WTC11 (cell line): ENCODE measurements around the gene VAV2. TPM values are rescaled to one million over a fixed set of nuclear protein-coding genes. Genes with fewer than 3 reads are reported as not detected.

Experiments used
- ATAC-seq: fragments of 200-7000 bp; cut with Tn5 transposase; 2 replicates; pipeline ENCODE4 v1.10.0; 2021; ENCODE audit warnings: mild to moderate bottlenecking, moderate library complexity
- CTCF ChIA-PET: fragments of 300-600 bp; sonication (Branson Sonifier 250); formaldehyde crosslinking; loops from one replicate; lab custom pipeline; 2021; ENCODE audit warnings: antibody characterized with exemption; lab: Charles Lee
- POLR2A ChIA-PET: fragments of 350-600 bp; sonication (Branson Sonifier 250); formaldehyde crosslinking; loops from one replicate; lab custom pipeline; 2021; ENCODE audit warnings: antibody characterized with exemption; lab: Charles Lee
- DNase-seq: peaks from one replicate; pipeline ENCODE4 v3.0.0; 2021; ENCODE audit warnings: low spot score
- H3K27ac Mint-ChIP-seq: 2 replicates; pipeline ENCODE4 v1.8.0; 2021; ENCODE audit warnings: mixed read lengths
- H3K27me3 Mint-ChIP-seq: 2 replicates; pipeline ENCODE4 v1.8.0; 2021; ENCODE audit warnings: low read depth, mild to moderate bottlenecking, moderate library complexity, mixed read lengths
- H3K36me3 Mint-ChIP-seq: 2 replicates; pipeline ENCODE4 v1.8.0; 2021; ENCODE audit warnings: mixed read lengths
- H3K4me1 Mint-ChIP-seq: 2 replicates; pipeline ENCODE4 v1.8.0; 2022; ENCODE audit warnings: mixed read lengths
- H3K4me3 Mint-ChIP-seq: 2 replicates; pipeline ENCODE4 v1.8.0; 2021; ENCODE audit warnings: mild to moderate bottlenecking, moderate library complexity, mixed read lengths
- H3K9me3 Mint-ChIP-seq: 2 replicates; pipeline ENCODE4 v1.8.0; 2021; ENCODE audit warnings: mixed read lengths
- ATF3 ChIP-seq: sonication (generic); formaldehyde crosslinking; conservative IDR thresholded peaks from 2 replicates; pipeline ENCODE4 v1.8.1; 2022; ENCODE audit warnings: mild to moderate bottlenecking, missing genetic modification reagents
- ATF6 ChIP-seq: sonication (generic); formaldehyde crosslinking; IDR thresholded peaks from 2 replicates; pipeline ENCODE4 v1.8.1; 2023; ENCODE audit warnings: mild to moderate bottlenecking, missing genetic modification reagents
- CREB1 ChIP-seq: sonication (generic); formaldehyde crosslinking; IDR thresholded peaks from 2 replicates; pipeline ENCODE4 v1.8.0; 2023; ENCODE audit warnings: mild to moderate bottlenecking, missing genetic modification reagents
- E2F4 ChIP-seq: sonication (generic); formaldehyde crosslinking; IDR thresholded peaks from 2 replicates; pipeline ENCODE4 v1.8.1; 2022; ENCODE audit warnings: low read depth, mild to moderate bottlenecking, moderate library complexity, missing genetic modification reagents, borderline replicate concordance
- E2F5 ChIP-seq: sonication (generic); formaldehyde crosslinking; IDR thresholded peaks from 2 replicates; pipeline ENCODE4 v1.8.1; 2022; ENCODE audit warnings: mild to moderate bottlenecking, moderate library complexity, missing genetic modification reagents
- ESRRA ChIP-seq: sonication (generic); formaldehyde crosslinking; IDR thresholded peaks from 2 replicates; pipeline ENCODE4 v1.8.1; 2022; ENCODE audit warnings: mild to moderate bottlenecking, missing genetic modification reagents, borderline replicate concordance
- FOXK1 ChIP-seq: sonication (generic); formaldehyde crosslinking; IDR thresholded peaks from 2 replicates; pipeline ENCODE4 v1.8.0; 2022; ENCODE audit warnings: mild to moderate bottlenecking, moderate library complexity, missing genetic modification reagents
- NR1H2 ChIP-seq: sonication (generic); formaldehyde crosslinking; IDR thresholded peaks from 2 replicates; pipeline ENCODE4 v1.9.0; 2021; ENCODE audit warnings: mild to moderate bottlenecking, moderate library complexity, missing genetic modification reagents
- NR2C2 ChIP-seq: sonication (generic); formaldehyde crosslinking; IDR thresholded peaks from 2 replicates; pipeline ENCODE4 v1.8.0; 2022; ENCODE audit warnings: mild to moderate bottlenecking, missing genetic modification reagents
- TEAD4 ChIP-seq: sonication (generic); formaldehyde crosslinking; IDR thresholded peaks from 2 replicates; pipeline ENCODE4 v1.8.0; 2022; ENCODE audit warnings: mild to moderate bottlenecking, missing genetic modification reagents
- USF1 ChIP-seq: sonication (generic); formaldehyde crosslinking; IDR thresholded peaks from 2 replicates; pipeline ENCODE4 v1.8.0; 2022; ENCODE audit warnings: mild to moderate bottlenecking, missing genetic modification reagents
- USF2 ChIP-seq: sonication (generic); formaldehyde crosslinking; IDR thresholded peaks from 2 replicates; pipeline ENCODE4 v1.8.1; 2023; ENCODE audit warnings: mild to moderate bottlenecking, missing genetic modification reagents, moderate library complexity
- ZBTB21 ChIP-seq: sonication (generic); formaldehyde crosslinking; IDR thresholded peaks from 2 replicates; pipeline ENCODE4 v1.8.1; 2023; ENCODE audit warnings: mild to moderate bottlenecking, missing genetic modification reagents, borderline replicate concordance
- ZNF121 ChIP-seq: sonication (generic); formaldehyde crosslinking; IDR thresholded peaks from 2 replicates; pipeline ENCODE4 v1.8.0; 2023; ENCODE audit warnings: missing genetic modification reagents
- ZNF138 ChIP-seq: sonication (generic); formaldehyde crosslinking; conservative IDR thresholded peaks from 2 replicates; pipeline ENCODE4 v1.8.1; 2022; ENCODE audit warnings: mild to moderate bottlenecking, moderate library complexity, missing genetic modification reagents
- ZNF219 ChIP-seq: sonication (generic); formaldehyde crosslinking; IDR thresholded peaks from 2 replicates; pipeline ENCODE4 v1.8.0; 2023; ENCODE audit warnings: missing genetic modification reagents, mild to moderate bottlenecking, borderline replicate concordance
- ZNF263 ChIP-seq: sonication (generic); formaldehyde crosslinking; IDR thresholded peaks from 2 replicates; pipeline ENCODE4 v1.8.1; 2022; ENCODE audit warnings: low read depth, mild to moderate bottlenecking, moderate library complexity, missing genetic modification reagents
- ZNF317 ChIP-seq: sonication (generic); formaldehyde crosslinking; IDR thresholded peaks from 2 replicates; pipeline ENCODE4 v1.8.1; 2023; ENCODE audit warnings: low read depth, mild to moderate bottlenecking, moderate library complexity, missing genetic modification reagents, borderline replicate concordance
- ZNF416 ChIP-seq: fragments of 250-450 bp; sonication (Bioruptor Pico); IDR thresholded peaks from 2 replicates; pipeline ENCODE4 v1.9.0; 2021; ENCODE audit warnings: mild to moderate bottlenecking, inconsistent platforms
- ZNF425 ChIP-seq: fragments of 250-450 bp; sonication (Bioruptor Pico); conservative IDR thresholded peaks from 2 replicates; pipeline ENCODE4 v1.9.0; 2021; ENCODE audit warnings: mild to moderate bottlenecking
- ZNF671 ChIP-seq: fragments of 250-450 bp; sonication (Bioruptor Pico); IDR thresholded peaks from 2 replicates; pipeline ENCODE4 v1.8.0; 2021; ENCODE audit warnings: mild to moderate bottlenecking
- total RNA-seq: library from RNA; stranded (reverse); gene quantifications from 3 replicates; pipeline ENCODE4 v1.2.3, GENCODE V29; 2021
- TF ChIP-seq, protein P1 (sequence below): fragments of 200-600 bp; IDR thresholded peaks from 2 replicates; pipeline ENCODE4 v1.8.0; 2022; ENCODE audit warnings: antibody characterized with exemption
- TF ChIP-seq, protein P2 (sequence below): sonication (generic); formaldehyde crosslinking; IDR thresholded peaks from 2 replicates; pipeline ENCODE4 v1.8.0; 2023; ENCODE audit warnings: missing genetic modification reagents

VAV2 gene
- total RNA-seq, 1 experiment from 2014 or later, result 39.7 TPM

DNA sequence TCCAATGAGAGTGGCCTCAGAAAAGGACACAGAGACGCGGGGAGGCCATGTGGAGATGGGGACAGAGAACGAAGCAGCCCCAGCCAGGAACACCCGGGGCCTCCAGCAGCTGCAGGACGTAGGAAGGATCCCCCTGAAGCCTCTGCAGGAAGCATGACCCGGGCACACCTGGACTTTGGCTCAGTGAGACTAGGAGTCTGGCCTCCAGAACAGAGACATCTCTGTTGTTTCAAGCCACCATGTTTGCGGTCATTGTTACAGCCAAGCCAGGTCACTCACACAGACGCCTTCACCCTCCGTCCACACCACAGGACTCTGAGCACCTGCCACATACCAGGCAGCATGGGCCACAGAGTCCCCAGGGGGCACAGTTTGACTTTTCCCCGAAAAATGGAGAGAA lies 190.4 kb downstream of the VAV2 start:
- DNase-seq (no peak), ATAC-seq (no peak)
- Mint-ChIP-seq H3K27ac (peak overlapping the region; percentile 72; the same call in 1 of the 2 replicates), H3K9me3 (no peaks in the 10 kb centered on the region), H3K36me3 (no peaks in the 10 kb centered on the region), H3K4me3 (no peak overlapping the region), H3K27me3 (no peaks in the 10 kb centered on the region), H3K4me1 (no peaks in the 10 kb centered on the region)
- CTCF ChIA-PET, result no interaction called here
- POLR2A ChIA-PET, result no interaction called here
- TF ChIP-seq ATF3 (CRISPR knock-in tag) (no peak), ZNF219 (CRISPR knock-in tag) (no peak), USF2 (CRISPR knock-in tag) (no peak), ESRRA (CRISPR knock-in tag) (no peak), ZNF263 (CRISPR knock-in tag) (no peak), E2F4 (CRISPR knock-in tag) (no peak), ATF6 (CRISPR knock-in tag) (no peak), TEAD4 (no peak), ZNF416 (CRISPR knock-in tag) (no peak), NR1H2 (no peak), NR2C2 (CRISPR knock-in tag) (no peak), CREB1 (CRISPR knock-in tag) (no peak), ZNF121 (no peak), ZBTB21 (CRISPR knock-in tag) (no peak)
- TF ChIP-seq, protein P1, sequence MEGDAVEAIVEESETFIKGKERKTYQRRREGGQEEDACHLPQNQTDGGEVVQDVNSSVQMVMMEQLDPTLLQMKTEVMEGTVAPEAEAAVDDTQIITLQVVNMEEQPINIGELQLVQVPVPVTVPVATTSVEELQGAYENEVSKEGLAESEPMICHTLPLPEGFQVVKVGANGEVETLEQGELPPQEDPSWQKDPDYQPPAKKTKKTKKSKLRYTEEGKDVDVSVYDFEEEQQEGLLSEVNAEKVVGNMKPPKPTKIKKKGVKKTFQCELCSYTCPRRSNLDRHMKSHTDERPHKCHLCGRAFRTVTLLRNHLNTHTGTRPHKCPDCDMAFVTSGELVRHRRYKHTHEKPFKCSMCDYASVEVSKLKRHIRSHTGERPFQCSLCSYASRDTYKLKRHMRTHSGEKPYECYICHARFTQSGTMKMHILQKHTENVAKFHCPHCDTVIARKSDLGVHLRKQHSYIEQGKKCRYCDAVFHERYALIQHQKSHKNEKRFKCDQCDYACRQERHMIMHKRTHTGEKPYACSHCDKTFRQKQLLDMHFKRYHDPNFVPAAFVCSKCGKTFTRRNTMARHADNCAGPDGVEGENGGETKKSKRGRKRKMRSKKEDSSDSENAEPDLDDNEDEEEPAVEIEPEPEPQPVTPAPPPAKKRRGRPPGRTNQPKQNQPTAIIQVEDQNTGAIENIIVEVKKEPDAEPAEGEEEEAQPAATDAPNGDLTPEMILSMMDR, result no peak

- ATAC-seq, result no peak
- ChIA-PET POLR2A (no interaction called here), CTCF (no interaction called here)
- Mint-ChIP-seq H3K27me3 (no peaks in the 10 kb centered on the region), H3K27ac (no peak overlapping the region; the same call in 1 of the 2 replicates), H3K4me3 (no peak overlapping the region), H3K36me3 (no peaks in the 10 kb centered on the region), H3K4me1 (no peaks in the 10 kb centered on the region), H3K9me3 (no peaks in the 10 kb centered on the region)
- DNase-seq, result no peak
- TF ChIP-seq TEAD4, result no peak
- TF ChIP-seq, protein P2, sequence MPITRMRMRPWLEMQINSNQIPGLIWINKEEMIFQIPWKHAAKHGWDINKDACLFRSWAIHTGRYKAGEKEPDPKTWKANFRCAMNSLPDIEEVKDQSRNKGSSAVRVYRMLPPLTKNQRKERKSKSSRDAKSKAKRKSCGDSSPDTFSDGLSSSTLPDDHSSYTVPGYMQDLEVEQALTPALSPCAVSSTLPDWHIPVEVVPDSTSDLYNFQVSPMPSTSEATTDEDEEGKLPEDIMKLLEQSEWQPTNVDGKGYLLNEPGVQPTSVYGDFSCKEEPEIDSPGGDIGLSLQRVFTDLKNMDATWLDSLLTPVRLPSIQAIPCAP (CRISPR knock-in tag), result no peak
- TF ChIP-seq USF1, result no peak
- no peak for TF ChIP-seq ZNF671
- TF ChIP-seq, protein P1, result no peak
- no peak for TF ChIP-seq E2F5 (CRISPR knock-in tag)
- TF ChIP-seq ZNF317 (CRISPR knock-in tag), result no peak
- no peak for TF ChIP-seq ESRRA (CRISPR knock-in tag)
- no peak for TF ChIP-seq FOXK1 (CRISPR knock-in tag)
- no peak for TF ChIP-seq ZNF425 (CRISPR knock-in tag)
- TF ChIP-seq ZNF138 (CRISPR knock-in tag), result no peak
These were observed 191.9 kb downstream of the VAV2 start for GRCh38 chr9:133800266-133800665.
